ENCODE data around the gene MAN2C1.
"Not testable (repeated sequence)": the region's sequence is repeated elsewhere in the genome, so short reads cannot be mapped to it uniquely, and the experiment has no call there.

MAN2C1 gene

GRCh38 chr15:75397494-75397893 lies 29.1 kb upstream of the MAN2C1 start:
- H3K27ac ChIP-seq, result no peak overlapping the region
- no peak overlapping the region for H3K4me3 ChIP-seq
- TF ChIP-seq CTCF (IDR thresholded peaks at IDR 0.05), result no peak
- peaks cover 0 to 3% (median 0%) of the 10 kb centered on the region in 4 donors for H3K4me1 ChIP-seq
- DNase-seq, result no peak
- H3K9me3 ChIP-seq, result no peaks in the 10 kb centered on the region
- intact Hi-C loops (cut with DNase I; ENCODE audit: low total_unique reads), result no loop called here
- H3K36me3 ChIP-seq, result peaks cover 84 to 100% (median 93%) of the 10 kb centered on the region in 3 donors
- H3K27me3 ChIP-seq, result no peaks in the 10 kb centered on the region

GRCh38 chr15:75389791-75390382 lies 21.5 kb upstream of the MAN2C1 start:
- Histone ChIP-seq H3K27me3 (no peaks in the 10 kb centered on the region), H3K9me3 (no peaks in the 10 kb centered on the region), H3K4me1 (no peaks in the 10 kb centered on the region), H3K4me3 (no peak overlapping the region), H3K36me3 (peaks cover 86 to 98% (median 91%) of the 10 kb centered on the region in 3 donors), H3K27ac (no peak overlapping the region)
- no peak for DNase-seq
- TF ChIP-seq CTCF (IDR thresholded peaks at IDR 0.05), result no peak
- intact Hi-C loops (cut with DNase I; ENCODE audit: low total_unique reads), result no loop called here

GRCh38 chr15:75383986-75384385 lies 15.6 kb upstream of the MAN2C1 start:
- H3K4me3 ChIP-seq; intact Hi-C loops (cut with DNase I; ENCODE audit: low total_unique reads): not testable (repeated sequence)
- peaks cover 86 to 100% (median 89%) of the 10 kb centered on the region in 3 donors for H3K36me3 ChIP-seq

GRCh38 chr15:75380773-75381172 lies 12.4 kb upstream of the MAN2C1 start:
- no peaks in the 10 kb centered on the region for H3K27me3 ChIP-seq
- H3K36me3 ChIP-seq, result peaks cover 74 to 97% (median 81%) of the 10 kb centered on the region in 3 donors
- no peak overlapping the region for H3K4me3 ChIP-seq
- H3K27ac ChIP-seq, result no peak overlapping the region
- no peaks in the 10 kb centered on the region for H3K9me3 ChIP-seq
- no peaks in the 10 kb centered on the region for H3K4me1 ChIP-seq
- intact Hi-C loops (cut with DNase I; ENCODE audit: low total_unique reads), result no loop called here
- DNase-seq, result no peak
- TF ChIP-seq CTCF (IDR thresholded peaks at IDR 0.05), result no peak

More at GRCh38 chr15:75383986-75384385, 15.6 kb upstream of the MAN2C1 start:
- DNase-seq, H3K27ac ChIP-seq, H3K4me1 ChIP-seq, H3K9me3 ChIP-seq, H3K27me3 ChIP-seq: not testable (repeated sequence)

GRCh38 chr15:75371901-75372688 lies 3.7 kb upstream of the MAN2C1 start:
- Histone ChIP-seq H3K36me3 (peaks cover 29 to 69% (median 43%) of the 10 kb centered on the region in 3 donors), H3K4me3 (no peak overlapping the region), H3K4me1 (peaks cover 0 to 18% (median 11%) of the 10 kb centered on the region in 4 donors), H3K9me3 (no peaks in the 10 kb centered on the region), H3K27ac (no peak overlapping the region), H3K27me3 (no peaks in the 10 kb centered on the region)
- DNase-seq, result no peak
- intact Hi-C loops (cut with DNase I; ENCODE audit: low total_unique reads), result loop anchor here (10.0 kb wide), 1 partner anchor 433 kb away; no protein-coding TSS in a partner anchor
- no peak for TF ChIP-seq CTCF (IDR thresholded peaks at IDR 0.05)

- no peak for TF ChIP-seq CTCF (IDR thresholded peaks at IDR 0.05)
- H3K4me3 ChIP-seq, result no peak overlapping the region
- intact Hi-C loops (cut with DNase I; ENCODE audit: low total_unique reads), result loop anchor here (10.0 kb wide), 1 partner anchor 433 kb away; no protein-coding TSS in a partner anchor
- H3K36me3 ChIP-seq, result peaks cover 31 to 72% (median 47%) of the 10 kb centered on the region in 3 donors
- H3K27ac ChIP-seq, result no peak overlapping the region
- DNase-seq, result no peak
- H3K4me1 ChIP-seq, result peaks cover 0 to 19% (median 12%) of the 10 kb centered on the region in 4 donors
- H3K9me3 ChIP-seq, result no peaks in the 10 kb centered on the region
- H3K27me3 ChIP-seq, result no peaks in the 10 kb centered on the region
Observed at GRCh38 chr15:75371486-75371885, 3.1 kb upstream of the MAN2C1 start.
